ENCODE results near the gene TMEM138.

Gene TMEM138

GRCh38 chr11:61401173-61401572 is 39.0 kb downstream of the TMEM138 start:
- DNase-seq (ENCODE audit: low read depth): no peak
- TF ChIP-seq, protein P1, sequence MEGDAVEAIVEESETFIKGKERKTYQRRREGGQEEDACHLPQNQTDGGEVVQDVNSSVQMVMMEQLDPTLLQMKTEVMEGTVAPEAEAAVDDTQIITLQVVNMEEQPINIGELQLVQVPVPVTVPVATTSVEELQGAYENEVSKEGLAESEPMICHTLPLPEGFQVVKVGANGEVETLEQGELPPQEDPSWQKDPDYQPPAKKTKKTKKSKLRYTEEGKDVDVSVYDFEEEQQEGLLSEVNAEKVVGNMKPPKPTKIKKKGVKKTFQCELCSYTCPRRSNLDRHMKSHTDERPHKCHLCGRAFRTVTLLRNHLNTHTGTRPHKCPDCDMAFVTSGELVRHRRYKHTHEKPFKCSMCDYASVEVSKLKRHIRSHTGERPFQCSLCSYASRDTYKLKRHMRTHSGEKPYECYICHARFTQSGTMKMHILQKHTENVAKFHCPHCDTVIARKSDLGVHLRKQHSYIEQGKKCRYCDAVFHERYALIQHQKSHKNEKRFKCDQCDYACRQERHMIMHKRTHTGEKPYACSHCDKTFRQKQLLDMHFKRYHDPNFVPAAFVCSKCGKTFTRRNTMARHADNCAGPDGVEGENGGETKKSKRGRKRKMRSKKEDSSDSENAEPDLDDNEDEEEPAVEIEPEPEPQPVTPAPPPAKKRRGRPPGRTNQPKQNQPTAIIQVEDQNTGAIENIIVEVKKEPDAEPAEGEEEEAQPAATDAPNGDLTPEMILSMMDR (conservative IDR thresholded peaks at IDR 0.05; ENCODE audit: low read depth, low read length): no peak
- H3K4me3 ChIP-seq (ENCODE audit: low read length): no peak overlapping the region

DNA sequence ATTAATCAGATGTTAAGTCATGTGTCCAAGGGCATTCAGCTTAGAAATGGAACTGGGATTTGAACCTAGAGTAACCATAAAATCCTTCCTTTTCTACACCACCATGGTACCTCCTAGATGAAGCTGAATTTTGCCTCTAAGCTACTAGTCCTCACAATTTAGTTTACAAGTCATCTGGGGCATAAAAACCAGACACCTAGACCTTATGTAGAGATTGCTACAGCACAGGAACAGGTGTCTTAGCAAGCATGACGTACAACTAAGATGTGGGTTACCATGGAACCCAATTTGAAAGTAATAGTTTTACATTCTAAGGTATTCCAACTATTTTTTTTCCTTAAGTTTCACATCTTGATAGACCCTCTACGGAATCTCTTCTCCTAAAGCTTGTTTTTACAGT is 39.4 kb downstream of the TMEM138 start:
- DNase-seq (ENCODE audit: low read depth): no peak
- TF ChIP-seq, protein P1 (conservative IDR thresholded peaks at IDR 0.05; ENCODE audit: low read depth, low read length): no peak

GRCh38 chr11:61403658-61404057 is 41.5 kb downstream of the TMEM138 start:
- no peak overlapping the region for H3K4me3 ChIP-seq (ENCODE audit: low read length)
- DNase-seq (ENCODE audit: low read depth): no peak
- TF ChIP-seq, protein P1 (conservative IDR thresholded peaks at IDR 0.05; ENCODE audit: low read depth, low read length): no peak

More for the DNA sequence above, 39.4 kb downstream of the TMEM138 start:
- H3K4me3 ChIP-seq (ENCODE audit: low read length): no peak overlapping the region

DNA sequence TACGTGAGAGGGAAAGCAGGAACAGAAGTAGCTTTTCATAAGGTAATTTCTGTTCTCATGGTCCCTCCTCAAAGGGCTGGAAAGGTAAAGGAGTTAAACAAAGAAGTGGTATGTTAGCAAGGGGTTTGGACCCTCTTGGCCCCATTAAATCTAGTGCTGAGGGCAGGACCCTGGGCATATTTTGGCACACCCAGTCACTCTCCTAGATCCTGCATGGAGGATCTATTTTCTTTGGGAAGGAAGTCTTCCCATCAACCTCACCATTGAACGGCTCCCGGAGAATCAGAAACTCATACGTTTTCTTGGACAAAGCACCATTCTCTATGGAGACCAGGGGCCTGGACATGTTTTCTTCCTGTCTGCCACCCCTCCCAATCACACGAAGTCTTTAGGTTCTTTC is 41.9 kb downstream of the TMEM138 start:
- TF ChIP-seq, protein P1 (conservative IDR thresholded peaks at IDR 0.05; ENCODE audit: low read depth, low read length): no peak
- no peak overlapping the region for H3K4me3 ChIP-seq (ENCODE audit: low read length)
- no peak for DNase-seq (ENCODE audit: low read depth)

DNA sequence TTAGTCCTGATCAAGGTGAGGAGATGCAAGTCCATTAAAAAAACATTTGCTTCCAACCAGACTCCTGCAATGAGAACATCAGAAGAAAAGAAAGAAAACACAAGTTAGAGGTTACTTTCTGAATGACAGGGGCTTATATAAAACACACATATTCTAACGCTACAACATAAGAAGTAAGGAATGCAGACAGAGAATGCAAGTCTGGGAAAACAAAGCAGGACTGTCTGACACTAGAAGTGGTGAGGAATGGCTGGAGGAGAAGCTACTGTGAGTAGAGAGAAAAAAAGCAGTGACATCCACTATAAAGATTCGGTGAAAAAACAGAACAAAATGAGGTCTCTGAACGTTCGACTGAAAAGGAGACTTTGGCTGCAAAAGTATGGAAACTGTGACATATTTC is 42.5 kb downstream of the TMEM138 start:
- TF ChIP-seq, protein P1 (conservative IDR thresholded peaks at IDR 0.05; ENCODE audit: low read depth, low read length): no peak
- H3K4me3 ChIP-seq (ENCODE audit: low read length): no peak overlapping the region
- DNase-seq (ENCODE audit: low read depth): no peak

- DNase-seq (ENCODE audit: low read depth): no peak
- H3K4me3 ChIP-seq (ENCODE audit: low read length): no peak overlapping the region
- TF ChIP-seq, protein P1 (conservative IDR thresholded peaks at IDR 0.05; ENCODE audit: low read depth, low read length): no peak
Observed at GRCh38 chr11:61406067-61406466, 43.9 kb downstream of the TMEM138 start.

DNA sequence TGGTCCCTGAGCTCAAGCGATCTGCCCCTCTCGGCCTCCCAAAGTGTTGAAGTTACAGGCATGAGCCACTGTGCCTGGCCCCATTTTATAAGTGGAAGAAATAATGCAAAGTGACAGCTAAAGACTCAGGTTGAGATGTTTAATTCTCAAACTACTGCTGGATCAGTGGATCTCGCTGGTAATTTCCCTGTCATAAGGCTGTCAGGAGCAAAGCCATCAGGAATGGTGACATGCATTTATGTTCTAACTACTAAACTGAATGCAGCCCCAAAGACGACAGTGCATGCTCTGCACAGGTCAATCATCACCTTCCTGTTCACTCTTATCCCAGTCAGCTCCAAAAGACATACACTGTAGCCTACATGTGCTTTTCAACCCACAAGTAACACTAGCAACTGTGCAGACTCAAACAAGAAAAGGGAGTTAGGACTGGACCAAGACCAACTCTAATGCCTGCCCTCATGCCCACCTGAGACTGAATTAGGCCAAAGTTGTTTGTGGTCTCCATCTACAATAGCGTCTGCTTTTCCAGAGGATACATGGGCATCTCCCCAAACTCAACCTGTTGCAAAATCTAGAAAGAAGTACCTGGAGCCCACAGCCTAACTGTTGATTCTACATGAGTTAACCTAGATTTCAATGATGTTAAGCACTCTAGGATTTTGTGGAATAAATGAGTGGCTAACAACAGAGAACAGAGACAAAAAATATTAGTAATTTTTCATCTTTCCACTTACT is 45.0 kb downstream of the TMEM138 start:
- DNase-seq (ENCODE audit: low read depth): no peak
- TF ChIP-seq, protein P1 (conservative IDR thresholded peaks at IDR 0.05; ENCODE audit: low read depth, low read length): no peak
- no peak overlapping the region for H3K4me3 ChIP-seq (ENCODE audit: low read length)
